ENCODE measurements around the gene TMEM176B.
"Not testable (repeated sequence)": the region's sequence is repeated elsewhere in the genome, so short reads cannot be mapped to it uniquely, and the experiment has no call there.

The TMEM176B gene

DNA sequence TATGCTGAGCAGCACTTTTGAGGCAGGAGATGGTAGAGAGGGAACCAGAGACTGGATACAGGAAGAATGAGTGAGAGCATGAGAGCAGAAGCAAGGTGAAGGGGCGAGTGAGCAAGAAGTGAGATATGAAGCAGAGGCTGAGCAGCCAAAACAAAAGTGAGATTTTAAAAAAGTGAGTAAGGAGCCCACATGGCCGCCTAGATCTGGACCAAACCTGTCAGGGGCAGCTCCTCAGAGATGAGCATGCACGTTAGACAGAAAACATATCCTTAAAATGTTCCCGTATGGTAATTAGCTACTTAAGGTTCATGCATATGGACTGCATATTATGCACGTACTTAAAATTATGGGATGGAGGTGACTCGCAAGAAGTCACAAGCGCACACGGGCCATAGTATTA, 22.9 kb upstream of the TMEM176B start:
- DNase-seq (ENCODE audit: low read depth): no peak

GRCh38 chr7:150820578-150821198, 20.5 kb upstream of the TMEM176B start:
- no peak for DNase-seq (ENCODE audit: low read depth)

GRCh38 chr7:150820148-150820547, 20.0 kb upstream of the TMEM176B start:
- DNase-seq (ENCODE audit: low read depth): no peak

DNA sequence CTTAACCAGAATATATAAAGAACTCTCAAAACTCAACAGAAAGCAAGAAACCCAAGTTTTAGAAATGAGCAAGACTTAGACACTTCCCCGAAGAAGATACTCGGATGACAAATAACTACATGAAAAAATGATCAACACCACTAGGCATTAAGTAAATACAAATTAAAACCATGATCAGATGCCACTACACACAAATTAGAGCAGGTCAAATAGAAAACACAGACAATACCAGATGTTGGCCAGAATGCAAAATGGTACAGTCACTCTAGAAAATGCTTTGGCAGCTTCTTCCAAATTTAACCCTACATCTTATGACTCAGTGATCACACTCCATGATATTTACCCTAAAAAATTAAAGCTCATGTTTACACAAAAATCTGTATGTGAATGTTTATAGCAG, 18.8 kb upstream of the TMEM176B start:
- DNase-seq (ENCODE audit: low read depth): no peak

DNA sequence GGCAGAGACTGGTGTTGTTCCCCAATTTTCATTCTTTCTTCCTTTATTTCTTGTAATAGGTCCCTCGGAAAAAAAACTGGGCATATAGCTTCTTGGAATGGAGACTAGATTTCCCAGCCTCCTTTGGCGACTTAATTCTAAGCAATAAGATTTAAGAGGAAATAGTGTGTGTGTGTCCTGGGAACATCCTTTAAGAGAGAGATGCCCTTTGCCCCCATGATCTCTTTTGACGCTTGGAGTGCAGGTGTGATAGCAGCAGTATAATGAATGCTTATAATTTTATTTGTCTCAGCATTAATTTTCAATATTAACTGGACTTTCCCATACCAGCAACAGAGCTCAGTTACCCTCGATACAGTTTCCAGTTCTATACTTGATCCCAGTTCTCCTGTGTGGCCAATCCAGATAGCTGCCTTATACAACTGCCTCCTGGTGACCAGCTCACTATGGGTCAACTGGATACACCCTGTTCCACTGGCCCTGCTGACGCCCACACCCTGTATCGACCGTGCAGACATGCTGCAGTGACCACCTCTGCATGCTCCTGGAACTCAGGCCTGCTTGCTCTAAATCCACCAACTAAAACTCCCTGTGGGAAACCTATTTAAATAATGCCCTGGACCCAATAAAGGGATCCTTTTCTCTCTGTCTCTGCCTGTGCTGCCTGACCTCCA, 14.3 kb upstream of the TMEM176B start:
- no peak for DNase-seq (ENCODE audit: low read depth)

GRCh38 chr7:150807616-150808438, 7.7 kb upstream of the TMEM176B start:
- DNase-seq (ENCODE audit: low read depth): not testable (repeated sequence)

GRCh38 chr7:150806863-150807262, 6.7 kb upstream of the TMEM176B start:
- no peak for DNase-seq (ENCODE audit: low read depth)

- DNase-seq (ENCODE audit: low read depth): no peak
Observed at GRCh38 chr7:150806454-150806853, 6.3 kb upstream of the TMEM176B start.

- no peak for DNase-seq (ENCODE audit: low read depth)
Observed at GRCh38 chr7:150805864-150806263, 5.7 kb upstream of the TMEM176B start.

DNA sequence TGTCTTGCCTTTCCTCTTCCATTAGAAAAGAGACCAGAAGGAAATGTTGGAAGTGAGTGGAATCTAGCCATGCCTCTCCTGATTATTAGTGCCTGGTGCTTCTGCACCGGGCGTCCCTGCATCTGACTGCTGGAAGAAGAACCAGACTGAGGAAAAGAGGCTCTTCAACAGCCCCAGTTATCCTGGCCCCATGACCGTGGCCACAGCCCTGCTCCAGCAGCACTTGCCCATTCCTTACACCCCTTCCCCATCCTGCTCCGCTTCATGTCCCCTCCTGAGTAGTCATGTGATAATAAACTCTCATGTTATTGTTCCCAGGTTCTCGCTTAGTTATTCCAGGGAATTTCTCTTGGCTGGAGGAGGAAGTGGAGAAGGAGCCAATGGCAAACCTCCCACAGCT, 4.6 kb upstream of the TMEM176B start:
- no peak for DNase-seq (ENCODE audit: low read depth)

- no peak for DNase-seq (ENCODE audit: low read depth)
Observed at GRCh38 chr7:150803161-150803860, 3.1 kb upstream of the TMEM176B start.

DNA sequence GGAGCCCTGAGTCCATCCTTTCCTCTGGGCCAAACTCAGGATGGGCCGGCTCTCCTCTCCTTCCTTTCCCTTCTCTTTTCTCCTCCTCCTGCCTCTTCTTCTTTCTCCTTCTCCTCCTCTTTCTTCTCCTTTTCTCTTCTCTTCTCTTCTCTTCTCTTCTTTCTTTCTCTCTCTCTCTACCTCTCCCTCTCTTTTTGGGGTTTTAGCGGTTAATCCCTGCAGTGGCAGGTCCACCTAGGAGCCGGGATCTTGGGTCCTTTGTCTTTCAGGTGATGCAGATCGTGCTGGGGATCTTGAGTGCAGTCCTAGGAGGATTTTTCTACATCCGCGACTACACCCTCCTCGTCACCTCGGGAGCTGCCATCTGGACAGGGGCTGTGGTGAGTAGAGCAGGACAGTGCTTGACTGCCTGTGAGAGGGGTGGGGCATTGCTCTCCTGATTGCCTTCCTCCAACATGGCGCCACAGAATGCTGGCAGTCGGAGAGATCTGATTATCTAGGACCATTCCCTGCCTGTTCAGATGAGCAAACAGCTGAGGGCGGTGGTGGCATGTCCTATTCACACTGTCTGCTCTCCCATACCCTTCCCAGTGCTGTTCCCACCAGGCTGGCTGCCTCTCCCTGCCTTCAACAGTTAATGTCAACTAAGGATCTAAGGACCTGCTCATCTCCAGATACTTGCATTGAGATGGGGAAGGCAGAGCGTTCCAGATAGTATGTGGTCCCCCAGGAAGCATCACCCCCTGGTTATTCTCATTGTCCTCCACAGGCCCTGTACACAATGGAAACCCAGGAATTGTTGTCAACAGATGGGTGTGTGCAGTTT, 2.0 kb upstream of the TMEM176B start:
- no peak for DNase-seq (ENCODE audit: low read depth)

GRCh38 chr7:150801242-150801945, 1.2 kb upstream of the TMEM176B start:
- no peak for DNase-seq (ENCODE audit: low read depth)

GRCh38 chr7:150800581-150801241, 547 bp upstream of the TMEM176B start, which contains the start of gene TMEM176A:
Gene TMEM176A (plus strand): TSS chr7:150800769. CDS start chr7:150801551, 782 bp downstream.
- DNase-seq (ENCODE audit: low read depth): no peak

GRCh38 chr7:150799156-150799555, 1.0 kb downstream of the TMEM176B start:
- no peak for DNase-seq (ENCODE audit: low read depth)

DNA sequence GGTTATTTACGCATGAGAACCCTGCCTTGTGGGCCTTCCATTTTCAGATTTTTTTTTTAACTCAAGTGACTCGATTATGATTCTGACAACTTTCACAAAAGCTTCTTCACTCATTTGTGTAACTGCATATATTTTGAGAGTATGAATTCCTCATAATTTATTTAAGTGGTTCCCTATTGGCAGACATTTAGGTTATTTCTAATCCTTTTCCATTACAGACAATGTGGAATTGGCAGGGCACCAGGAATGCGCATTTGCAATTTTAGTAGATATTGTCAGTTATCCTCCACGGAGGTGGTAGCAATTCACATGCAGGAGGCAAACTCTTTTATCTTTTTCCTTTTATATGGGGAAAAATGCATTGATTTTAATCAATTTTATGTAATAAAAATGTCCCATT, 2.5 kb downstream of the TMEM176B start:
- DNase-seq (ENCODE audit: low read depth): no peak

- DNase-seq (ENCODE audit: low read depth): no peak
Observed at GRCh38 chr7:150793569-150794238, 6.5 kb downstream of the TMEM176B start.

- DNase-seq (ENCODE audit: low read depth): no peak
Observed at GRCh38 chr7:150791746-150792452, 8.3 kb downstream of the TMEM176B start.

- DNase-seq (ENCODE audit: low read depth): no peak
Observed at GRCh38 chr7:150791304-150791703, 8.9 kb downstream of the TMEM176B start.
